Stimulated activated naive B cell treated with anti-CD40 and anti-IgM and Interleukin-4, amounts not matched to agents 10 μg/mL and 1 μg/mL and 100 μg/mL, for 72 hours (primary cell): Measurements from ENCODE around the gene EGFR.

ENCODE experiments used
- ATAC-seq, 2 donors: fragments of 150-1000 bp; cut with Tn5 transposase; replicated peaks; 2 replicates each; pipeline ENCODE4 v1.10.0; 2021; ENCODE audit warnings: moderate library complexity in 1 of 2
- DNase-seq: peaks from one replicate; pipeline ENCODE4 v3.0.0; 2021
- H3K27ac Mint-ChIP-seq: one replicate; pipeline ENCODE4 v1.8.0; 2022; ENCODE audit warnings: mild to moderate bottlenecking, mixed read lengths
- H3K27me3 Mint-ChIP-seq, 2 donors: one replicate each; pipeline ENCODE4 v1.8.0; 2022; ENCODE audit warnings: mixed read lengths in 2 of 2
- H3K36me3 Mint-ChIP-seq, 2 donors: one replicate each; pipeline ENCODE4 v1.8.0; 2022; ENCODE audit warnings: mixed read lengths in 2 of 2, mild to moderate bottlenecking in 1 of 2
- H3K4me1 Mint-ChIP-seq, 2 donors: one replicate each; pipeline ENCODE4 v1.8.0; 2022; ENCODE audit warnings: mixed read lengths in 2 of 2, mild to moderate bottlenecking in 1 of 2
- H3K4me3 Mint-ChIP-seq, 2 donors: one replicate each; pipeline ENCODE4 v1.8.0; 2022; ENCODE audit warnings: mild to moderate bottlenecking in 2 of 2, mixed read lengths in 2 of 2, moderate library complexity in 1 of 2
- H3K9me3 Mint-ChIP-seq, 2 donors: one replicate each; pipeline ENCODE4 v1.8.0; 2022; ENCODE audit warnings: mixed read lengths in 2 of 2, mild to moderate bottlenecking in 1 of 2

The EGFR gene

DNA sequence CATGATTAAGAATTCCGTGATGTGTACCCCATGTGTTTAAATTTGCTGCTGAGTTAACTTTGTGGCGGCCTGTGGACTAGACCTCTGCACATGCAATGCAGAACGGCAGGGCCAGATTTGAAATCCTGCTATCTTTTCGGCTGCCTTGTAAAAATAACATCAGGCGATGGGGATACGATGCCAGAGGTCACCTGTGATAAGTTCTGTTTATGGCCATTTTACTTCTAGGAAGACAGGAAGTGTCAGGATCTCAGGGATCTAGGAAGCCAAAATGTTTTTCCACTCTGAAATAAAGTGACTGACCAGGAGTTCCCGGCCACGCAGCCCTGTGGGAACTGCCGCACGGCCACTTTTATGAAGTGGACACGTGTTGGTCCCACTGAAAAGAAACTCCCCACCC lies 77.5 kb downstream of the EGFR start:
- peaks cover 32 to 42% of the 10 kb centered on the region in 2 donors for H3K27me3 Mint-ChIP-seq

DNA sequence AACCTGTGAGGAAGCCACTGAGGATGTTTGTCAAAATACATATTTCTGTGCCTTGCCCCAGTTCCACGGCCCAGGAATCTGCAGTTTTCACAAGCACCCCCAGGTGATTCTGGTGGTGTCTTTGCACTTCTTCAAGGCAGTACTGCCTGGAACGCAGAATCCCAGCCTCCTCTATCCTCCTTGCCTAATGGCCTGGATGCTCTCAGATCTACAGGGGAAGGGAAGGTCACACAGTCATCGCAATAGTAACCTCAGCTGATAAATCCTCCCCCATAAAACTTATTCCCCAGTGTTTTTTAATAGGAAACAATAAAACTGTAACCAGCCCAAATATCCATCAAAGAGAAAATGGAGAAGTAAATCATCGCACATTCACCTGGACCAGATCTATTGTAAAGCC lies 78.3 kb downstream of the EGFR start:
- Mint-ChIP-seq H3K9me3 (no peaks in the 10 kb centered on the region), H3K4me1 (no peaks in the 10 kb centered on the region), H3K4me3 (no peak overlapping the region), H3K36me3 (no peaks in the 10 kb centered on the region), H3K27me3 (peaks cover 37 to 50% of the 10 kb centered on the region in 2 donors), H3K27ac (no peak overlapping the region)
- DNase-seq (no peak), ATAC-seq (no peak)

More for the DNA sequence above, 77.5 kb downstream of the EGFR start:
- no peaks in the 10 kb centered on the region for H3K9me3 Mint-ChIP-seq
- no peak overlapping the region for H3K4me3 Mint-ChIP-seq
- H3K27ac Mint-ChIP-seq: no peak overlapping the region
- H3K36me3 Mint-ChIP-seq: no peaks in the 10 kb centered on the region
- DNase-seq (no peak), ATAC-seq (no peak)
- no peaks in the 10 kb centered on the region for H3K4me1 Mint-ChIP-seq

DNA sequence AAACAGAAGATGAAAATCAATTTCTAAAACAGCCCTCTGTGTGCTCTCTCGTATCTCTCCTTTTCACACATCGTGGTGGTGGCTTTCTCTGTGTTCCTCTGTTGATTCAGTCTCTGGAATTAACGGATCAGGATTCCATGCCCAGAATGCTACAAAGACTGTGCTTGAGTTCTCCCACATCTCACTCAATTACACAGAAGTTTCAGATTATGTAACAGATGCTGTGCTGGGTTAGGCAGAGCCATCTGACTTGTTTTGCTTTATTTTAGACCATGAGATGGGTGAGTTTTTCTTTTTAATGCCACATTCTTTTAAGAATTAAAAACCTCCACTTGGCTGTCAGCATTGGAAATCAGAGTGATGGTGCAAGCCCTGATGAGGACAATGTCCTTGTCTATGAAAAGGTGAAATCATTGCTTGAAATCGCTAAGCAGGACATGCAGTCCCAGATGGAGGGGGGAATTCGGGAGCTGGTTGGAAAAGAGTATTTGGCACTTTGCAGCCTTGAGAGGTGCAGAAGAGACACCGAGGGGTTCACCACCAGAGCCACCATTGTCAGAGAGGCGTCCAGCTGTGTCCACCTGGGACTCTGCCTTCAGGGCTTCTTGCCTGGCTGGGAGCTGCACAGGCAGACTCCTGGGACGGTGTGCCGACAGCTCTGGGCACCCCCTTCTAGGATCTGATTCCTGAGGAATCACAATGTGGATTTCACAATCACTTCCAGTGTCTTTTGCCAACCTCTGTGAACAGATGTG lies 80.4 kb downstream of the EGFR start:
- no peaks in the 10 kb centered on the region for H3K36me3 Mint-ChIP-seq
- DNase-seq: no peak
- H3K27ac Mint-ChIP-seq: no peak overlapping the region
- H3K4me3 Mint-ChIP-seq: no peak overlapping the region
- peaks cover 33 to 44% of the 10 kb centered on the region in 2 donors for H3K27me3 Mint-ChIP-seq
- no peaks in the 10 kb centered on the region for H3K4me1 Mint-ChIP-seq
- H3K9me3 Mint-ChIP-seq: no peaks in the 10 kb centered on the region
- no peak for ATAC-seq

DNA sequence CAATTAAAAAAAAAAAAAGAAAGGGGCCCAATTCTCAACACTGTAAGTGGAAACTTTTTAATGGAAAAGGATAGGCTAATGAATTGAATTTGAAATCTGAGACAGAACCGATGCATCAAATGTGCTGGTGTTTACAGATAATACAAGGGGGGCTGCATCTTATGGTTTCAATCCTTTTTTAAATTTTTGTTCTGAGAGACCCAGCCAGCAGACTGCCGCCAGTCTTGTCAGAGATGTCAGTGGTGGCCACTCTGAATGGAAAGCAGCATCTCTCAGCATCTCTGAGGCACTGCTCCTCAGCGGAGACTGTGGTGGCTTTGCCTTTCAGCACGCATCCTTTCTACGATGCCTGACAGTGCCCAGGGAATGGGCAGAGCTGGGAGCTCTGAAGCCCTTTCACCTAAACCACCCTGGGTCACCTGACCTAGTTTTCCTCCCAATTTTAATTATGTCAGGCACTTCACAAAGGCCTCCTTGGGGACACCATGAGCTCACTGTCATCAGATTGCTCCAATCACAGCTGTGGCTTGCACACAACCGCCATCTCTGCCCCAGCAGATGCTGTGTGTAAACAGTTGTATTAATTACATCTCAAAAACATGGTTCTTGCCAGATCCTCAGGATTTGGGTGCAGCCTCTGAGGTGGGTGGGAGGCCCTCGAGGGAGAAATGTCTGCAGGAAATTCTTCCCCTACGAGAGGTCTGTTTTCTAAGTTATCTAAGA lies 81.2 kb downstream of the EGFR start:
- Mint-ChIP-seq H3K36me3 (no peaks in the 10 kb centered on the region), H3K4me1 (no peaks in the 10 kb centered on the region), H3K9me3 (no peaks in the 10 kb centered on the region), H3K27ac (no peak overlapping the region), H3K27me3 (peaks cover 33 to 42% of the 10 kb centered on the region in 2 donors), H3K4me3 (no peak overlapping the region)
- DNase-seq (no peak), ATAC-seq (no peak)

DNA sequence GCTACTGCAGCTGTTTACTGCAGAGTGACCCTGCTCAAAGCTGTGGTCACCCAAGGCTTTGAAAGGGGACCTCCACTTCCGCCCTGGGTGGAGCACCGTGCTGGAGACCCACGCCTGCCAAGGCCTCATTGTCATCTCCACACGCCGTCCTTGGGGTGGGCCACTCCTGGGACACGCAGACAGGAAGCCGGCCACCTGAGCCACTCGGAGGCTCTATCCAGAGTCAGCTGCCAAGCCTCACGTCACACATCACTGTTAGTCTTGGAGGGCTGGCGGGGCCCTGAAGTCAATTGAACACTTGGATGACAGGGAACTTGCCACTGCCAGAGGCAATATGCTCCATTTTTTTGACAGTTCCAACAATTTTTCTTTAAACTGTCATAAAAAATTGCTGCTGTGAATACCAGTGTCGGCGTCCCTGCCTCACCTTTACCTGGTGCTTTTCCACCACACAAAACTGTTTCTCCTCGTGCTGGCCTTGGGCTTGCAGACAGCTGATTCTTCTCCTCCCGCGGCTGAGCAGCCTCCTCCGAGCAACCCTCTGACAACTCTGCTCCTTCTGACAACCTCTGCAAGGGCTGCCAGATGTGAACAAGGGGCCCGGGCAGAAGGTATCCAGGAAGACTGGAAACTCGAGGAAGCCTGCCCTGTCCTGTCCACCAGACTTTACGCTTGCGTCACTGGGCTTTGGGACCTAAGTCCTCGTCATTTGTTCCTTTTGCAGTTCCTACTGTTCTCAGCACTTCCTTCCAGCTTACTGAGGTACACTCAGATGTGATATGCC lies 81.9 kb downstream of the EGFR start:
- no peak overlapping the region for H3K27ac Mint-ChIP-seq

DNA sequence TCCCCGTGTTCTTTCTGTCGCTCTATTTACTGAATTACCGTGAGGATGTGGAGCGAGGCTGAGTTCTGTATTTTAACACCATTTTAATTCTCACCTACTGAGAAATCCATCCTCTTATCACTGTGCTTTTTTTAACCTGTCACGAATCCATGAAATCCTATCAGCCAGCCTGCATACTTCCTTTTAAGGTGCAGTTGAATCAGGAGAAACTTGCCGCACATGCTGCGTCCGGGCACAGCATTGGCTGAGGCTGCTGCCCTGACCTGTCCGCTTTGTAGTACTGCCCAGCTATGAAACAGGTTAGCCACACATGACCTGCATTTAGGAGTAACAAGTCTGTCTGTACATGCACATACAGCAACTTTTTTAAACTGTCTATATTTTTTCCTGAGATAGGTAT lies 82.5 kb downstream of the EGFR start:
- H3K4me3 Mint-ChIP-seq: no peak overlapping the region
- no peaks in the 10 kb centered on the region for H3K9me3 Mint-ChIP-seq
- no peak overlapping the region for H3K27ac Mint-ChIP-seq
- H3K4me1 Mint-ChIP-seq: no peaks in the 10 kb centered on the region
- DNase-seq (no peak), ATAC-seq (no peak)
- H3K27me3 Mint-ChIP-seq: peaks cover 27 to 33% of the 10 kb centered on the region in 2 donors
- H3K36me3 Mint-ChIP-seq: no peaks in the 10 kb centered on the region

More for the DNA sequence above, 81.9 kb downstream of the EGFR start:
- H3K4me3 Mint-ChIP-seq: no peak overlapping the region
- H3K36me3 Mint-ChIP-seq: no peaks in the 10 kb centered on the region
- ATAC-seq (no peak), DNase-seq (no peak)
- peaks cover 29 to 36% of the 10 kb centered on the region in 2 donors for H3K27me3 Mint-ChIP-seq
- no peaks in the 10 kb centered on the region for H3K9me3 Mint-ChIP-seq
- no peaks in the 10 kb centered on the region for H3K4me1 Mint-ChIP-seq

DNA sequence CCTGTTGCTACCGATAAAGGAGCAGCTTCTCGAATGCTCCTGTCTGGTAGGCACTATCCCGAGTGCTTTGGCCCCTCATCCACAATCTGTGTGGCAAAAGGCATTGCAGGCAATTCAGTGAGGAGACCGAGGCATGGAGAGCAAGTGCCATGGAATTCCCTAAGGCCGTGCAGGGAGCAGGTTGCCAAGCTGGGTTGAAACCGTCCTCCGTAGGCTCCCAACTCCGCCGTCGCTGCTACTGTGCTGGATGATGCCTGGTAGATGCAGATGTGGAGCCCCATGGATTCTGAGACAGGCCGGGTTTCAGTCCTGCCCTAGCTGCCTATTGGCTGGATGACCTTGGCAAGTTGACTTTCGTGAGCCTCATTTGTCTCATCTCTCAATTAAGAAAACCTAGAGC lies 85.3 kb downstream of the EGFR start:
- ATAC-seq (no peak), DNase-seq (no peak)
- H3K27ac Mint-ChIP-seq: no peak overlapping the region
- H3K4me3 Mint-ChIP-seq: no peak overlapping the region
- no peaks in the 10 kb centered on the region for H3K4me1 Mint-ChIP-seq
- H3K36me3 Mint-ChIP-seq: no peaks in the 10 kb centered on the region
- H3K9me3 Mint-ChIP-seq: no peaks in the 10 kb centered on the region
- H3K27me3 Mint-ChIP-seq: peaks cover 28 to 34% of the 10 kb centered on the region in 2 donors

DNA sequence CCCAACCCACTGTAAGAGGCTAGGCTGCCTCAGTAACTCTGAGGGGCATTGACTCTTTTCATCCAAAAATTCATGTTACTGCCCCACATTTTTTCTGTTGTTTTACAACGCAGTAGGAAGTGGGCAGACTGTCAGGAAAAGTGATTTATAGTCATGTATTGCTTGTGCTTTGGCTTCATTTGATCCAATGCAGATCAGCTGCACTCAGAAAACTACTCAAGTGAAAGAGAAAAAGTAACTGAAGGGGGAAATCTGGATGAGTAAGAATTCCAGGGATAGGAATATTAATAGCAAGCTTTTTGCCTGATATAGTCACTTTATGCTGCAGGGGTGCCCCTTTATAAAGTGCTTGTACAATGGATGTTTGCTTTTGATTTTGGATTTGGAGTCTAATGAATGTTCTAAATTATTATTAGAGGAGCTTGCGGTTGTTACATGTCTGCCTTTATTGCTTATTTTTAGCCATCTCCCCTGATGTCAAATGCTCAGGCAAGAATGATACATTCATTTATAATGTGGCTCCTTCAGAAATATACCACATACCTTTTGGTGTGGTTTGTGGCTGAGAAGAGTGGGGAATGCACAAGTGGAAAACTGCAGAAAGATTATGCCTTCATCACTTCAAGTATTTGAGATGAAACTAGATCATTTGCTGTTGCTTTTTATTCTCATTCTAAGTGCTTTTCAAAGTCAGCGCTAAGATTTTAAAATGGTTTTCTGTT lies 86.1 kb downstream of the EGFR start:
- no peaks in the 10 kb centered on the region for H3K36me3 Mint-ChIP-seq
- H3K27me3 Mint-ChIP-seq: peaks cover 27 to 30% of the 10 kb centered on the region in 2 donors
- DNase-seq (no peak), ATAC-seq (no peak)
- H3K27ac Mint-ChIP-seq: no peak overlapping the region
- no peak overlapping the region for H3K4me3 Mint-ChIP-seq
- no peaks in the 10 kb centered on the region for H3K9me3 Mint-ChIP-seq
- H3K4me1 Mint-ChIP-seq: no peaks in the 10 kb centered on the region

DNA sequence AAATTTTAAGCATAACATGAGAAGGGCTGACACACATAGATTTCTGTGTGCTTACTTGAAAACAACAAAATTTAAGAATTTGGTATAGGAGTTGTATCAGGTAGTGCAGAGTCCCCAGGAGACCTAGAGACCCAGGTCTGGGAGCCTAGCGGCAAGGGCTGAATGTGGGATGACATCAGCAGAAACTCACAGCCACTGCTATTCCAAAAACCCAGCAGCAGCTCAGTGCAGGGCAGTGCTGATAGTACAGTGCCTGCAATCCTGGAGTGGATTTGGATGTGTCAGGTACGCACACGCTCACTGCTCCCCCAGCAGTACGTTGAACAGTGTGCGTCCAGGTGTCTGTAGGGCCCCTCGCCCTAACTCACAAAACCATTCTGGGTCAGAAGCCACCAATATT lies 87.1 kb downstream of the EGFR start:
- Mint-ChIP-seq H3K36me3 (no peaks in the 10 kb centered on the region), H3K9me3 (no peaks in the 10 kb centered on the region), H3K27me3 (peaks cover 23 to 28% of the 10 kb centered on the region in 2 donors), H3K4me3 (no peak overlapping the region), H3K4me1 (no peaks in the 10 kb centered on the region), H3K27ac (no peak overlapping the region)
- DNase-seq: no peak
- ATAC-seq: no peak

DNA sequence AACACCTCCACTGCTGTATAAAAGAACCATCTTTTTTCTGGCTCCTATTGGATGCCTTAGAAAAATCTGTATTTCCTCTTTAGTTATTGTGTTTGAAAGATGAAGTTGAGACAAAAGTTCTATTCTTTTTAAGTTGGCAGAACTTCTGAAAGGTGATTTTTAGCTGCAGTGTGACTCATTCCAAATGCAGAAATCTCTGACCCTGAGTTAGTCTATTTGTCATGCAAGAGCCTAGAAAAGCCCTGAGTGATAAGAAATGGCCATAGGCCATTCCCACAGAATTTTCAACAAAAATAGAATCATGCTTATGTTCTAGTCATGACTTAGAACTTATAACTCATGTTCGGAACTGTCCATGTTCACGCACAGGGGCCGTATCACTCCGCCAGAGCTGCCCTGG lies 89.1 kb downstream of the EGFR start:
- Mint-ChIP-seq H3K9me3 (no peaks in the 10 kb centered on the region), H3K36me3 (no peaks in the 10 kb centered on the region), H3K4me3 (no peak overlapping the region), H3K4me1 (no peaks in the 10 kb centered on the region), H3K27me3 (peaks cover 9 to 13% of the 10 kb centered on the region in 2 donors), H3K27ac (no peak overlapping the region)
- no peak for ATAC-seq
- DNase-seq: no peak

DNA sequence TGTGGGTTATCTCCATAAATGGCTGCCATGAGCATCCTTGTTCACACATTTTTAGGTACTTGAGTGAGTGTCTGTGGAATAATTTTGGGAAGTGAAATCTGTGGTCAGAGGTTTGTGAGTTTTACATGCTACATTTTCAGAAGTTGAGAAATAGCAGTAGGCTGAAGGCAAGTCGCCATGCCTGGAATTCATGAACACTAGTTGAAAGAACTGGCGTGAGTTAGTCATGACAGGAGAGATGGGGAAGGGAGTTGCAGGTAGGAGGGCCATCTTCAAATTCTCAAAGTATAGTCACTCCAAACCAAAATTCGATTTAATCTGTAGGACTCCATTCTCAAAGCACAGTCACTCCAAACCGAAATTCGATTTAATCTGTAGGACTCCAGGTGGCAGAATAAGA lies 89.6 kb downstream of the EGFR start:
- DNase-seq (no peak), ATAC-seq (no peak)
- Mint-ChIP-seq H3K4me3 (no peak overlapping the region), H3K27me3 (peaks cover 11 to 16% of the 10 kb centered on the region in 2 donors), H3K4me1 (no peaks in the 10 kb centered on the region), H3K36me3 (no peaks in the 10 kb centered on the region), H3K27ac (no peak overlapping the region), H3K9me3 (no peaks in the 10 kb centered on the region)

DNA sequence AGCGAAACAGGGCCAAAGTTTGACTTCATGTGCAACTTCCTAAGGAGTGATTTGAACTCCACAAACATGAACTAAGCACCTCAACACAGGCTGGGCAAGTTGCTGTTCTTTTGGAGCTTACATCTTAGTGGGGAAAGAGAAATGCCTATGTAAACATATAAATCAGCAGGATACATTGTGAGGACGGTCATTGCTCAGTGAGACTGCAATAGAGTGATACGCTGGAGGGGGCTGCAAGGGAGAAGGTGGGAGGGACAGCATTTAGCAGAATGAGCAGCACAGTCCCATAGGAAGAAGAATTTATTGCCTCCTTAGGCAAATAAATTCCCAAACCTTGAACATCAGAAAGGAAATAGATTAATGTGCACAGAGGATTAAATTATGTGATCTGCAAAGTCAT lies 90.0 kb downstream of the EGFR start:
- Mint-ChIP-seq H3K27ac (no peak overlapping the region), H3K9me3 (no peaks in the 10 kb centered on the region), H3K4me1 (no peaks in the 10 kb centered on the region), H3K27me3 (peaks cover 12 to 19% of the 10 kb centered on the region in 2 donors), H3K36me3 (no peaks in the 10 kb centered on the region), H3K4me3 (no peak overlapping the region)
- DNase-seq: no peak
- ATAC-seq: no peak

DNA sequence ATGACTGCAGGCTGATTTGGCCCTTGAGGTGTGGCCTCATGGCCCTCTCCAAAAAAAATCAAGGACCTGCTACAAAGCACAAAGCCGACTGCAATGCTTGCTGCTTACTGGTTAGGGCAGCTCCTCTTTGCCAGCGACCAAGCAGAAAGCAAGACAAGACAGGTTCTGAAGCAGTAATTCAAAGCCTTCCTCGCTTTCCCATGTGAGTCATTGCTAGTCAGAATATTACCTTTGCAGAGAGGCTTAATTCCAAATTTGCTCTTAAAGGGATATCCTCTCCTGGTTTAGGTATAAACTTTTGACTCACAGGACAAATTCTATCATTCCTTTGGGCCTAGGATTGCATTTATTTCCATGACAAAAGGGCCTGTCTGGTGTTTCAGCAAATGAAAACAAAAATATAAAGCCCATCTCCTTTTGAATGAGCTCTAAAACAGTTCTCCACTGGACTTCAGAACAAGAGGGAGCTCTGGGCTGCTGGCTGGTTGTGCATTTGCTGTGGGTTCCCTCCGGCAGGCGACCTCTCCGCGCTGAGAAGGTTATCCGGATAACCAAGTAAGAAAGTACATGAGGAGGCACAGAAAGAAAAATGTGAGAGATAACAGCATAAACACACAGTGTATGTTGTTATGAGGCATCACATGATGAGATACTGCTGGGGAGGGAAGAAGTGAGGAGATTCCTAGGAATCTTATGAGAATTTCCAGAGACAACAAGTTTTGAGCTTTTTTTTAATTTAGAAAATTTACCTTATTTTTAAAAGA lies 90.8 kb downstream of the EGFR start:
- Mint-ChIP-seq H3K36me3 (no peaks in the 10 kb centered on the region), H3K27me3 (peaks cover 12 to 19% of the 10 kb centered on the region in 2 donors), H3K27ac (no peak overlapping the region), H3K4me1 (no peaks in the 10 kb centered on the region), H3K4me3 (no peak overlapping the region), H3K9me3 (no peaks in the 10 kb centered on the region)
- ATAC-seq (no peak), DNase-seq (no peak)
